GM18873 (cell line): Measurements from ENCODE around the gene CFAP74.

ENCODE experiments used
- ATAC-seq: cut with Tn5 transposase; IDR thresholded peaks from one replicate; pipeline ENCODE4 v1.9.1; 2021; ENCODE audit warnings: mild to moderate bottlenecking, moderate library complexity, moderate number of reproducible peaks; ENCODE audit not compliant: unreplicated experiment, low FRiP score

CFAP74 gene

DNA sequence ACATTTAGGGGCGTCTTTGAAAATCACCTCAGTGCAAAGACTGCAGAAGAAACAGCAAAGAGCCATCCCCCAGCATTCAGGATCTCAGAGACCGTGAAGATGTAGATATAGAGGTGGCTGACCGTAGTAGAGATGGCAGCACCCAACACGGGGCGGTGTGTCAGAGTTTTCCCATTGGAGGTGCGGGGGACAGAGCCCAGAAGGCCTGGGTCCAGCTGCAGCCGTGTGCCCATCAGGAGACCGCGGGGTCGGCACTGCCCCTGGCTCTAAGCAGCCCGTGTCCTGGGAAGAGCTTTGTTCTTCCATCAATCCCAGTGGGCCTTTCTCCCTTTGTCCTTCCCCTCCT, 16.7 kb upstream of the CFAP74 start:
- no peak for ATAC-seq

DNA sequence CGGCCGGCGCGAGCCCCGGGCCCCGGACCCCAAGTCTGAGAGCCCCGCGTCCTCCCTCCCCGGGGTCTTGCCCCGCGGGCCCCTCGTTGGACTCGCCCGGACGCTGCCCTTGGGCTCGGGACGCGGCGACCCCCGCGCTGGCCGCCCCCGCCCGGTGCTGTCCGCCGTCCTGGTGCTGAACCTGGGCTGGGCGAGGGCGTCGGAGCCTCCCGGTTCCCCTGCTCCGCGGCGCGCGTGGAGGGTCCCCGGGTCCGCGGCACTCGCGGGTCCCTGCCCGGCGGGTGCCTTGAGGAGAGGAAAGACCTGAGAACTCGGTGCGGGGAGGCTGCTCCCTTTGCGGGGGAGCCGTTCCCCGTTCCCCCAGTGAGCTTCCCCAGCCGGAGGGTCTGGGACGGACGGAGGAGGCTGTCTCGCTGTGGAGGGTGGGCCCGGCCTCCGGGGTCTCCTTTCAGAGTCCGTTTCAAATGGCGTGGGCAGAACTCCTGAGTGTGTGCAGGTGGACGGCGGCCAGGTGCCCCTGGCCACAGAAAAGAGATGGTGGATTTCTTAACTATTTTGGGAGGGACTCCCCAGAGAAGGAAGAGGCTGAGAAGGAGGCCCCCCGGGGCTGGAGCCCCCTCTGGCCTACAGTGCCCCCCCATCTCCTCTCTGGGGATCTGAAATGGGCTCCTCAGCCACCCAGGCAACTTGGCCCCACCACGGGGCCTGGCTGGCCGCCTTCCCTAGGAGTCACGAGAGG, 16.2 kb upstream of the CFAP74 start:
- ATAC-seq, result no peak

DNA sequence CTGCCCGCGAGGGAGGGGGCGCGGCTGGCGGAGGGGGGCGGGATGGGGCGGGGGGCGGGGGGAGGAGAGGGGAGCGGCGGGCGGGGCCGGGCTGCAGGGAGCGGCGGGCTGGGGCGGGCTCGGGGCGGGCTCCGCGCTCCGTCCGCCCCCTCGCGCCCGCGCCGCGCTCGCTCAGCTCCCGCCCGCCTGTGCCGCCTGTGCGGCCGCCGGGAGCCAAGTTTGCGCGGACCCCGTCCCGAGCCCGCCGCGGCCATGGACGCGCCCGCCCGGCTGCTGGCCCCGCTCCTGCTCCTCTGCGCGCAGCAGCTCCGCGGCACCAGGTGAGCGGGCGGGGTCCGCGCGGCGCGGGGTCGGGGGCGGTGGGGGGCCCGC, 15.6 kb upstream of the CFAP74 start, which contains the start of gene GABRD:
TSS of gene GABRD (plus strand) at position 174 of the 372 bp plus-strand sequence. CDS start at position 253, 79 bp downstream.
- ATAC-seq, result no peak

DNA sequence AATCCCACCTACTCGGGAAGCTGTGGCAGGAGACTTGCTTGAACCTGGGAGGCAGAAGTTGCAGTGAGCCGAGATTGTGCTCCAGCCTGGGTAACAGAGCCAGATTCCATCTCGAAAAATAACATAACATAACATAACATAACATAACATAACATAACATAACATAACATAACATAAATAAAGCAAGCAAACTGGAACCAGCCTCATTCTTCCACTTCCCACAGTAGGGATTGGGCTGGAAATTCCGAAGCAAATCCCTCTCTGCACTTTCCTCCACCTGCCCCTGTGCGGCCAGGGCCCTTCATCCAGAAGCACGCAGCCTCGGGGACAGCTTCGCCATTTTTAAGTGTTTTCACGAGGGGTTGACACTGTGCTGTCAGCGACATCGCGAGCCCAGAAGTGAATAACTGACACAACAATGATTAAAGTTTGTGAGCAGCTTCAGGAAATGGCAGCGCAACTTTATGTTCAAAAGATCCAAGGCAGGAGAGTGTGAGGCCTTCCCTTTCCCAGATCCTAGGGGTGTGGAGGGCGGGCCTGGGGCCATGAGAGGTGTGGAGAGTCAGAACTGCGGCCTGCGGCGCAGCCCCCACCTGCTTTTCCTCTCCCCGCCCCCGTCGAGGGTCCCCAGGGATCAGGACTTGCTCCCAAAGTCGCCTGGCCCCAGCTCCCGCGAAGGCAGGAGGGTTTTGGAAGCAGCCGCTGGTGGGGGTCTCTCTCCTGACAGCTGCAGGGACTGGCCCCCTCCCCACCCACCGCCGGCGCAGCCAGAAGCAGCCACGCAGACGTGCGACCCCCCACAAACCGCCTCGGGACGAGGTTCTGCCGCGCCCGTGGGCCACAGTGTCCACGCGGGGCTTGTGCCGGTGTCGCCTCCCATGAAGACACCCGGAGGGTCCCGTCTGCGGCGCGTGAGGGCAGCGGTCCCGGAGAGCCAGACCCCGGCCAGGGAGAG, 14.9 kb upstream of the CFAP74 start:
- ATAC-seq, result no peak

DNA sequence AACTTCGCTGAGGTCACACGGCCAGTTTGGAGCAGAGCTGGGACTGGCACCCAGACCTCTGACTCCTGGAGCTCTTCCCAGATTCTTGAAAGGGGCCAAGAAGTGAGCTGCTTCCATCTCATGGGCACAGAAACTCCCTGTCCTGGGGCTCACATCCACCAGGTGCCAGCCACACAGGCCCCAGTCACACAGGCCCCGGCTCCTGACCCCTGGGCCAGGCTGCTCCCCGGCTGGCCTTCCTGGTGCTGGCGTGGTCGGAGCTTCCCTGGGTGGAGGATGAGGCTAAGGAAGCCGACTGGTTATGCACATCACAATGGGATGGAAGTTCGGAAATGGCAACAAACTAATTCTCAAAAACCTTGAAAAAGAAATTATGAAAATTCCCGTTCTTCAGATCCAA, 12.5 kb upstream of the CFAP74 start:
- no peak for ATAC-seq

DNA sequence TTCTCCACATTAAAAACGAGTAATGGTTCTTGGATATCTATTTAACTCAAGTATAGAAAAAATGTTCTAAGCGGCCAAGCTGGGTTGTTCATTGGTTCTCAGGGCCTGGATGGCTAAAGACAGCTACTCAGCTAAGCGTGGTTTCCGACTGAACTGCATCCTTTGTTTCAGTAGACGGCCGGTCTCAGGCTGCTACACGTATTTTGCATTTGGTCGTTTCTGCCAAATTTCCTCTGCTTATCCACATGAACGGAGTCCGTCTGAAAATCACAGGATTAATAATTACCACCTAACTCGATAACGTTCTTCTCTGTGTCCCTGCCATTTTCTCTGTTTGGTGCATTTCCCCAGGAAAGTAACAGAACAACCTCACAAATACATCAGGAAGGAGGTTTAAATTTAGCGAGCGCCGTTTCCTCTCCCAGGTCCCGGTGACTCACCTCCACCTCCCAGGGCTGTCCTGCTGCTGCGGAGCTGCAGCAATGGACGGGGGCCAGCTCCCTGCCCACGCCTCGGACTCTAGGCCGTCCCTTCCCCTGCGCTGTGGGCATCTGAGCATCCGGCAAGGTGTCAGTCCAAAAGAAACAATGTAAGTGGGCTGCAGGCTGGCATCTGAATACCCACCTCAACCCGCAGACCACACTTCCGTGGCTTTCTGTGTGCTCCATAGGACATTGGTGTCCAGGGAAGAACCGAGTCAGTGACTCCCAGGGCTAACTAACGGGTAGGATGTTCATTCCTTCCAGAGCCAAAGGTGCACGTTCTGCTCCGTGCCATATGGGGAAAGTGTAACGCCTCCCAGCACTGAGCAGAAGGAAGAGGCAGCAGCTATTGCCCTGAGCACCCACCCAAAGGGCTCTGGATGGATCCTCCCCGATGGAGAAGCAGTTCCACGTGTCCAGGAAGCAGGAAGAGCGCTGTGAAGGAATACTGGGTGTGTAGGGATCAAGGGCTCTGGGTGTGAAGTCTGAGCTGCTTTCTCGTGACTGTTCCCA, 11.5 kb upstream of the CFAP74 start:
- no peak for ATAC-seq

DNA sequence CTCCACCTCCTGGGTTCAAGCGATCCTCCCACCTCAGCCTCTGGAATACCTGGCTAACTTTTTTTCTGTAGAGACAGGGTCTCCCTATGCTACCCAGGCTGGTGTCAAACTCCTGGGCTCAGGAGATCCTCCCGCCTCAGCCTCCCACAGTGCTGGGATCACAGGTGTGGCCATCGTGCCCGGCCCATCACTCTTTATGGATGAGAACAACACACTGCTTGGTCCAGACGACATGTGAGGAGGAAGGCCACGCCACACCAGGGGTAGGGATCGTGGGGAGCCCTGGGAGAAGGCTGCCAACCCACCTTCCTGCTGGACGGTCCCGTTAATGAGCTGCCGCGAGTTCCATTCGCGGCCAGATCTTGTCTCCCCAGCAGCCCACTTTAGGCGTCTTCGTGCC, 10.6 kb upstream of the CFAP74 start:
- no peak for ATAC-seq

DNA sequence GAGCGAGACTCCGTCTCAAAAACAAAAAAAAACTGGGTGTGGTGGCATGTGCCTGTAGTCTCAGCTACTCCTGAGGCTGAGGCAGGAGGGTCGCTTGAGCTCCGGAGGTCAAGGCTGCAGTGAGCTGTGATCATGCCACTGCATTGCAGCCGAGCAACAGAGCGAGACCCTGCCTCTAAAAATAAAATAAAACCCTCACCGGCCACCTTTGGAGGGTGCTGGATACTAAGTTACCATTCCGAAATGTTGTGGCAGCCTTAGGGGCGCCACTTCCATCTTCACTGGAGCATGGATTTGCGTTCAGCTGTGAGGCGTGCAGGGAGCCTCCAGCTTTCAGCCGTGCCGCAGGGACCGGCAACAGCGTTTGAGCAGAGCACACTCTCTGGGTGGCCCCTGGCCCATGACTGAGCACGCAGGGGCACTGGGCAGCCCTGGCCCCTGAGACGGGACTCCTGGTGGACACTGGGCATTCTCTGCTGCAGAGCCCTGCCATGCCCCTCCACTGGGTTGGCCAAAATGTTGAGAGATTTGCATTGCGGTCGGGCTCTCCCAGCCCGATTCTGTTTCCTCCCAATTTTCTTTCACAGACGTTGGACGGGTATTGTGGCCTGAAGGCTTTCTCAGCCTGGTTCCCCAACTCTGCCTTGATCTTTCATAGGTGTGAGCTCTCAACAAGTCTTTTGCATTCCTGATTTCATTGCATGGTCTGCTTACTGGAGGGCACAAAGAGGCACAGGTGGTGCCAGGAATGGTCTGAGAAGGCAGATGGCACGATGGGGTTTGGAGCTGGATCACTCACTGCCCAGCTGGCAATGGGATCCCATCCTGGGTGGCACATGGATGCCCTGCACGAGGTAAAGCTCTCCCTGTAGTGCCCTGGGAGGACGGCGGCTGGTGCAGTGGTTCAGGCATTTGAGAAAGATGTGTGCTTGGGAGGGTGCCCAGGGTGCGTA, 5.8 kb upstream of the CFAP74 start:
- ATAC-seq, result no peak

DNA sequence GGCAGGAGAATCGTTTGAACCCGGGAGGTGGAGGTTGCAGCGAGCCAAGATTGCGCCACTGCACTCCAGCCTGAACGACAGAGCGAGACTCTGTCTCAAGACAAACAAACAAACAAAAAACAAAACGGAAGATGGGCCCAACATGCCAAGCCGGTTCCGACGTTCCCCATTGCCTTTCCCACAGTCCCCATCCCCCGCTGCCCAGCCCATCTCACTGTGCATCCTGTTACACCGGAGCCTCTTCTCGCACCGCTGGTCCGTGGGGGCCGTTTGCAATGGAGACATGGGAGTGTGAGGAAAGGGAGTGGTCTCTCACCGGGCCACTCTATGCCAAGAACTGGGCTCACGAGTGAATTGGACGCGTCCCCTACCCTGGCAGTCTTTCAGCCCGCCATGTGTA, 1.3 kb upstream of the CFAP74 start:
- ATAC-seq, result no peak

DNA sequence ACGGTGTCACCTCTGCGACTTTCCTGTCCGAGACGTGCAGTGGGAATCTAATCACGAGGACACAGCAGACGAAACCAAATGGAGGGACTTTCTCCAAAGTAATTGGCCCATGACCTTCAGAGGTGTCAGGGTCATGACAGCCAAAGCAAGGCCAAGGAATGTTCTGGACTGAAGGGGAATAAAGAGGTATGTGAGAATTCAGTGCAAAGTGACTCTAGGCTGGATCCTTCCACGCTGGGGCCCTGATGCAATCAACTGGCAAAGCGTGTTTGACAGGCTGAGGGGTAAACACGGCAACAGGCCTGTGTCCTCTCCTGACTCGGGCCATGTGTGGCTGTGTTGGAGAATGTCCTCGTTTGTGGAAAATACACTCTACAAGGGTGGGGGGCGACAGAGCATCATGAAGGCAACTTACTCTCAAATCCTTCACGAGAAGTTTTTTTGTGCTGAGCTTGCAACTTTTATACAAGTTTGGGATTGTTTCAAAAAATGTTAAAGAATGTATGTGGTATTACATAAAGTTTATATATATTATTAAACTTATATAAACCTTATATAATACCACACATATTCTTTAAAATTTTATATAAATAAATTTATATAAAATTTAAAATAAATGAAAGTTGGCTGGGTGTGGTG, 1.7 kb downstream of the CFAP74 start:
- ATAC-seq, result no peak

DNA sequence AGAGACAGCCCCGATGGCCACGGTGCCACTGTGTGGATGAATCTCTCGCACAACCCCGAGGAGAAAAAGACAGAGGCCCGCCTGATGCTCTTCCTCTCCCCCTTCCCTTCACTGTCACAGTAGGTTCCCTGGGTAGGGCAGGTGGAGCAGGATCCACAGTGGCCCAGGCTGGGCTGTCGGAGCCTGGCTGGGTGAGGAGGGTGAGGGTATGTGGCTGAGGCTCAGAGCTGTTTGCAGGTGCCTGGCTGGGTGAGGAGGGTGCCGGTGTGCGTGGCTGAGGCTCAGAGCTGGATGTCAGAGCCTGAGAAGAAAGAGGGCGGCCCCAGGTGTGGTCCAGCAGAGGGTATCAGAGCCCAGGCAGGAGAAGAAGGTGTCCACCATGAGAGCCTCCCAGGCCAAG, 2.7 kb downstream of the CFAP74 start:
- no peak for ATAC-seq

DNA sequence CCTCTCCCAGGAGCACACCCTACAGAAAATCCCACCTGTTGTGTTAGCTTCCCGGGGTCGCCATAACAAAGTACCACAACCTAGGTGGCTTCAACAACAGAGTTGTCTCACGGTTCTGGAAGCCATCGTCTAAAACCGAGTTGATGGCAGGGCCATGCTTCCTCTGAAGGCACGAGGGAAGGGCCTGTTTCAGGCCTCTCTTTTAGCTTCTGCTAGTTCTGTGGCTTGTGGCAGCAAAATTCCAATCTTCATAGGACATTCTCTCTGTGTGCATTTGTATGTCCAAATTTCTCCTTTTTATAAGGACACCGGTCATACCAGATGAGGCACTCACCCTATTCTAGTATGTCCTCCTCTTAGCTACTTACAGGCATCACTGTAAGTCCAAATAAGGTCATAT, 3.2 kb downstream of the CFAP74 start:
- ATAC-seq, result no peak

DNA sequence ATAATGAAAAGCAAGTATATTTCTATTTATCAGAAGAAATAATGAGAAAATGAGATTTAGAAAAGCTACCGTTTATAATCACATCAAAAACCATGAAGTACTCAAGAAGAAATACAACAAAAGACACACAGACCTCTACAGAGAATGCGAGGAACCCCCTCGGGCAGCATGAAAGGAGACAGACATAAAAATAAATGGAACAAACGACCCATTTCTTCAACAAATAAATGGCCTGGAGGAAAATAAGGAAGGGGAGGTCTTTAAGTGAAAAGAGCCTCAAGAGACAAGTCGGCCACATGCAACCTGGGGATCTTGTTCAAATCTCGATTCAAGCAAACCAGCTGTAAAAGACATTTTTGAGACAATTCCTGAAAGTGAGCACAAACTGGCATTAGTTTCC, 6.0 kb downstream of the CFAP74 start:
- no peak for ATAC-seq

DNA sequence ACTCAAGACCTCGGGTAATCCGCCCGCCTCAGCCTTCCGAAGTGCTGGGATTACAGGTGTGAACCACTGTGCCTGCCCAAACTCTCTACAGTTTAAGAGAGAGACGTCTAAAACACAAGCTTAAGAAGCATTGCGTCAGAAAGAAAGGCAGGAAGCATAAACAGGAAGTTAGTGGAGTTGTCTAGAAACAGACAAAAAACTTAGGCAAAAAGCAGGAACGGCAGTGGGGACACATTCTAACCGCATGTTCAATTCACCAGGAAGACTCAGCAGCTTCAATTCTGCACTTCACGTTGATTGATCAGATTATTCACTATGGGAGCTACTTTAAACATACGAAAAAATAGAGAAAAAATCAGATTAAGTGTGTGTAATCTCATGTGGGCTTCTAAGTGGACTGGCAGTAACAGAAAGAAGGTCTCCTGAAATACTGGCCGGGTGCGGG, 7.4 kb downstream of the CFAP74 start:
- no peak for ATAC-seq

DNA sequence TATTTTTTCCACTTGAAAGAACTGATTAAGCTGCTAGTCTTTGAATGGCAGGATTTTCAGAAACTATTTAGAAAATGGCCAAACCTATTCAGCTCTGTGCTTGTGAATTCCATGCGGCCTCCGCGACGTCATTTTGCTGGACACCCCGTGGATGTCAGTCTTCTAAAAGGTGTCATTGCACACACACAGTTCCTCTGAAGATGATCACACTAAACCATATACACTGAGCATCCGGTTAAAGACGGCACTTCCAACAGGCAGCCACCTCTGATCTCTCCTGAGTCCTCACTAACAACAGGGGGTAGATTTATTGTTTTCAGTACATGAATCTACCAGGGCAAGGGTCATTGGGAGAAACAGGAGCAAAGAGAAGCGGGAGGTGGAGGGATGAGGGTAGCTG, 9.1 kb downstream of the CFAP74 start:
- ATAC-seq, result no peak

DNA sequence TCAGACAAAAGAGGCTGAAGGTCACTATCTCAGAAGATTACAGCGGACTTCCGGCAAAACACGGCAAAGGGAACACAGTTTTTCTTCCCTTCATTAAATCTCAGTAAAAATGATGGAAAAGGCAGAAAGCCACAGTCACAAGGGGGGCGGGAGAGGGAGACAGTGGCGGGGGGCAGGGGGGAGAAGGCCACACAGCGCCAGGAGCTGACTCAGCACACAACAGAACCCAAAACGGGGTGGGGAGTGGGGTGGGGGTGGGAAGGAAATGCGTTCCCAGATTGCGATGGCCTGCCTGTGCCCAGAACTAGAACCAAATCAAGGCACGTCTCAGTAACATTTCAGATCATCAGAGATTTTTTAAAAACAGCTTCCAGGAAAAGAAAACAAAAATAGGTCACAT, 13.4 kb downstream of the CFAP74 start:
- no peak for ATAC-seq

DNA sequence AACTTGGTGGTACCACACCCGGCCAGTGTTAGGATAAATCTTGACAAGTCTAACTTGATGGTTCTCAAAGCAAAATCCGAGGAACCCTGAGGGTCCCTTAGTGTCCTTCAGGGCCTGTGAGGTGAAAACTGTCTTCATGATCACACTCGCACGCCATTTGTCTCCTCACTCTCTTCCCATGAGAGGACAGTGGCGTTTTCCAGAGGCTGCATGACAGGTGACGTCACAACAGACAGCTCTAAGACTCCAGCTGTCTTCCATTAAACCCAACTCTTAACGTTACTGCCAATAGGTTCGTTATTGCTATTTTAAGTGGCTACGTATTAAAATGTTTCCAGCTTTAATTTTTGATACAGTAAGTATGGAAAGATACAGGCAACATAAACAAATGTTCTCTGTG, 13.8 kb downstream of the CFAP74 start:
- ATAC-seq, result no peak

DNA sequence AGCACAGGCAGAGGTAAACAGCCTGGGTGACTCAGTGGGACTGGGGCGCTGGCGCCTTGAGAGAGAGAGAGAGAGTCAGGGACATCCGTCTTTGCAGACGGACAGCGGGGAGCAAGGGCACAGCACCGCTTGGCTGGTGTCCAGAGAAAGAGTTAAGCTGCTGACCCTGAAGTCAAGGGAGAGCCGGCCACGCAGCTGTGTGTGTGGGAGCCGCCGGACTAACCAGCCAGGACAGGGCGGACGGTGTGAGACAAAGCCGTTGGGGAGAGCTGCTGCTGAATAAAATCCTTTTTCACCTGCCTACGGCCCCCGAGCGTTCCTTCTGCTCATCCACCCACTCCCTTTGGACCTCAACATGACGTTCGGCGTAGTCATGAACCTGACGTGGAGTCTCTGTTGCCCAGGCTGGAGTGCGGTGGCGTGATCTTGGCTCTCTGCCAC, 14.5 kb downstream of the CFAP74 start:
- no peak for ATAC-seq
